Measurements from ENCODE around the gene UBA1. TPM values are rescaled to one million over a fixed set of nuclear protein-coding genes. Genes with fewer than 3 reads are reported as not detected.

The UBA1 gene
- total and polyA plus RNA-seq, 12 donors = 90.9 to 157 (median 124) TPM

DNA sequence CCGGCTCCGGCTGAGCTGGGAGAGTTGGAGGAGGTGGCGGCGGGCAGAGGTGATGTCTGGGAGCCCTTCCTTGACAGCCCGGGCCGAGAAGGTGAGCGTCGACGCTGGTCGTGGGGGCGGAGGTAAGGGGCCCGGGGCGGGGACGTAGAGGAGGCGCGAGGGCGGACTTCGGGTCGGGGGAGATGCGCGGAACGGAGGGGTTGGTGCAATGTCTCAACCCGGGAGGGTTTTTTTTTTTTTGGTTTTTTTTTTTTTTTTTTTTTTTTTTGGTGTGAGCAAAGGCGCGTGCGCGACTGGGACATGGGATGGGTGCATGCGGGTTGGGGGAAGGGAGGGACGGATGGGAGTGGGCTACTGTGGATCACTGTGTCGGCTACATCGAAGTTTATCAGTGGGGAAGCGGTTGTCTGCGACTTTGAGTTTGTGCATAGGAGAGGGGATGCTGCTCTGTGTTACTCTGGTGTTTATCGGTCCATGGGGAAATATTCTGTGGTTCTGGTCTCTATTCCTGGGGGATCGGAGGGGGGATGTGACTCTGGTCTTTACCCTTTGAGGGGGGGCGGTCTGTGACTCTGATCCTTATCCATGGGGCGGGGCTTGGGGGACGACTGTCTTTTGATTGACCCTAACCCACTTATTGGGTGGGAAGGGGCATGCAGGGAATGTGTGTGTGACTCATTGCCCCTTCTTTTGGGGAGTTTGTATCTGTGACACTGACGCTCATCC is 48.1 kb upstream of the UBA1 start:
- Histone ChIP-seq H3K4me3 (peak overlapping the region; percentile 41 to 89 (median 67)), H3K9me3 (no peaks in the 10 kb centered on the region), H3K27ac (peak overlapping the region; percentile 89 to 98 (median 92)), H3K27me3 (peaks cover 0 to 28% (median 0%) of the 10 kb centered on the region in 7 donors), H3K36me3 (peaks cover 0 to 26% (median 0%) of the 10 kb centered on the region in 9 donors), H3K4me1 (peaks cover 0 to 33% (median 19%) of the 10 kb centered on the region in 9 donors)
- TF ChIP-seq, protein P1, sequence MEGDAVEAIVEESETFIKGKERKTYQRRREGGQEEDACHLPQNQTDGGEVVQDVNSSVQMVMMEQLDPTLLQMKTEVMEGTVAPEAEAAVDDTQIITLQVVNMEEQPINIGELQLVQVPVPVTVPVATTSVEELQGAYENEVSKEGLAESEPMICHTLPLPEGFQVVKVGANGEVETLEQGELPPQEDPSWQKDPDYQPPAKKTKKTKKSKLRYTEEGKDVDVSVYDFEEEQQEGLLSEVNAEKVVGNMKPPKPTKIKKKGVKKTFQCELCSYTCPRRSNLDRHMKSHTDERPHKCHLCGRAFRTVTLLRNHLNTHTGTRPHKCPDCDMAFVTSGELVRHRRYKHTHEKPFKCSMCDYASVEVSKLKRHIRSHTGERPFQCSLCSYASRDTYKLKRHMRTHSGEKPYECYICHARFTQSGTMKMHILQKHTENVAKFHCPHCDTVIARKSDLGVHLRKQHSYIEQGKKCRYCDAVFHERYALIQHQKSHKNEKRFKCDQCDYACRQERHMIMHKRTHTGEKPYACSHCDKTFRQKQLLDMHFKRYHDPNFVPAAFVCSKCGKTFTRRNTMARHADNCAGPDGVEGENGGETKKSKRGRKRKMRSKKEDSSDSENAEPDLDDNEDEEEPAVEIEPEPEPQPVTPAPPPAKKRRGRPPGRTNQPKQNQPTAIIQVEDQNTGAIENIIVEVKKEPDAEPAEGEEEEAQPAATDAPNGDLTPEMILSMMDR (IDR thresholded peaks at IDR 0.05) = no peak
- WGBS, 2 donors = 1% methylated on average over 28 to 39 of the region's 39 CpGs
- DNase-seq = no peak
- ATAC-seq = peak; percentile 7 to 51 (median 37)
- intact Hi-C loops (cut with DNase I) = no loop called here

DNA sequence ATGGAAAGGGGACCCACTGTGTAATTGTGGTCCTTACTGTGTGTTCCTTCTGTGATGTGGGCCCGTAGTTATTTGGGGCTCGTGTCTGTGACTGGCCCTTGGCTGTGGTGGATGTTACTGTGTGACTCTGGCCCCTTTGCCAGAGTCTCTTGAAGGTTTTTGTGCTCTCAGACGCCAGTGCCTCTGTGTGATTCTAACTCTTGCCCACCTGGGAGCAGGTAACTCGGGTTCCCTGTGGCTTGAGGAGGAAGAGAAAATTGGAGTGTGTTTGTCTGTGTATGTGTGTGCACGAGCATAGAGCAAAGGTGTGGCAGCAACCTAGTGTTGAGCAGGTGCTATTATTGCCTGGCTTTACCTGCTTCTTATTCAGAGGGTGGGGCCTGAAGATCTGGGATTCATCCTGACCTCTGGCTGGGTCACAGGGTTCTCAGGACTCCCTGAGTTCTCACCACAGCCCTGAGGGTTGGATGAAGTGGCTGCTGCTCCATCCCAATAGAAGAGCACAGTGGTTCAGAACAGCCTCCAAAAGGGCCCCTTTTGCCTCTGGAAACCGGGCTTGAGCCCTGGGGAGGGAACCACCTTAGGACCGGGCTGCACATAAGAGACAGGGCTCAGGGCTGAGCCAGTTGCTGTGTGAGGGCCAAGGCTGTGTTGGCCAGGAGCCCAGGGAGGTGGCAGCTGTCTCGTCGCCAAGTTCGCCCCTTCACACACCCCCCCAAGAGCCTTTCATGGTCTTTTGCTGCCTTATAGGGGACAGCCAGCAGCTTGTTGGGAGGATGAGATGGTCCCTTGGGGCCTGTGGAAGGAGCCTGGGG is 47.3 kb upstream of the UBA1 start:
- TF ChIP-seq, protein P1 (IDR thresholded peaks at IDR 0.05) = no peak
- DNase-seq (no peak), ATAC-seq (peak in 1 of 8 donors; percentile 5)
- Histone ChIP-seq H3K9me3 (no peaks in the 10 kb centered on the region), H3K27me3 (peaks cover 0 to 22% (median 0%) of the 10 kb centered on the region in 7 donors), H3K27ac (peak overlapping the region in 5 of 10 donors; percentile 92 to 98 (median 97)), H3K4me1 (peaks cover 0 to 33% (median 19%) of the 10 kb centered on the region in 9 donors), H3K36me3 (peaks cover 0 to 29% (median 0%) of the 10 kb centered on the region in 9 donors), H3K4me3 (peak overlapping the region; percentile 41 to 89 (median 67))
- 1 to 3% methylated on average over 9 to 10 of the region's 10 CpGs for WGBS, 2 donors
- intact Hi-C loops (cut with DNase I) = no loop called here

DNA sequence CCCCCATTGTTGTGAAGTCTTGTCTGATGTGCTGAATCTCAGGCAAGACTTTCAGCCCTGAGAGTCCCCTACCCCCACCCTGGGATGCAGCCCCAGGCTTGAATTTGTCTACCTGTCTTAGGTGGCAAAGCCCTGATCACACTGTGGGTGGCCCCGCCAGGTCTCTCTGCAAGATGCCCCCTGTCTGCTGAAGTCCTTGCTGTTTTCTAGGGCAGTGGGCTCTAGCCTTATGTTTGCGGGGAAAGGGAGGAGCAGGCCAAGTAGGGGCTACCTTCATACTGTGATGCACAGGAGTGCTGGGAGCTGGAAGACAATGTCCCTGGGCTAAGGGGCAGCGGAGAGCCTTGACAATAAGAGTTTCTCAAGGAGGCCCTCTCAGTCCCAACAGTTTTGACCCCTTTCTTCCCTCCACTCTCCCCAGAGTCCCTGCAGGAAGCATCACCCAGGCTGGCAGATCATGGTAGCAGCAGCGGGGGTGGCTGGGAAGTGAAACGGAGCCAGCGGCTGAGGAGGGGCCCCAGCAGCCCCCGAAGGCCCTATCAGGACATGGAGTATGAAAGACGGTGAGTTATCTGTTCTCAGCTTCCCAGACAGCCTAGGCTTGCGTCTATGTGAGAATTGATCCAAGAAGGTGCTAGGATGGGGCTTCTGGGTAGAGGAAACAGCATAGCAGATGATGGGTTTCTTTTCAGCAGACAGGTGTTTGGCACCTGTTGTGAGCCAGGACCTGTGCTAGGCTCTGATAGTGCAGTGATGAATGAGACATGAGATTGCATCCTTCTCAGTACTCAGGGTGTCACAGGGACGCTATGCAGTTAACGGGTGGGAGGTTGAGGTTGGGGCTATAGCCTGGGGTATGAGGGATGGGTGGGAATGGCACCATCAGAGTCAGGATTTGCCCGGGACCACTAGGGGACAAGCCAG is 46.4 kb upstream of the UBA1 start:
- Histone ChIP-seq H3K27me3 (peaks cover 0 to 16% (median 0%) of the 10 kb centered on the region in 7 donors), H3K4me3 (peak overlapping the region in 4 of 10 donors; percentile 63 to 89 (median 78)), H3K4me1 (peaks cover 0 to 33% (median 19%) of the 10 kb centered on the region in 9 donors), H3K9me3 (no peaks in the 10 kb centered on the region), H3K36me3 (peaks cover 0 to 29% (median 0%) of the 10 kb centered on the region in 9 donors), H3K27ac (peak overlapping the region in 2 of 10 donors; percentile 96 to 97)
- 61 to 73% methylated on average over 11 to 12 of the region's 12 CpGs for WGBS, 2 donors
- DNase-seq = no peak
- TF ChIP-seq, protein P1 (IDR thresholded peaks at IDR 0.05) = no peak
- intact Hi-C loops (cut with DNase I) = no loop called here
- ATAC-seq = no peak

Measured in heart right ventricle (tissue), 16 donors.